HepG2 (cell line): Measurements from ENCODE around the gene LBX1.

ENCODE experiments used
- ASH2L ChIP-seq: fragments of 300-600, 200-600 bp; sonication (generic); IDR thresholded peaks from 2 replicates; pipeline ENCODE4 v1.7.0; 2017; ENCODE audit warnings: low read depth, mild to moderate bottlenecking, moderate library complexity, mixed read lengths, low read length; ENCODE audit not compliant: insufficient read length
- BHLHE40 ChIP-seq: IDR thresholded peaks from 2 replicates; pipeline ENCODE4 v1.6.1; 2011; ENCODE audit warnings: low read length, improper control_type of control experiment
- CBX5 ChIP-seq: sonication (generic); formaldehyde crosslinking; IDR thresholded peaks from 2 replicates; pipeline ENCODE4 v1.4.0; 2020; ENCODE audit warnings: missing genetic modification reagents, borderline replicate concordance
- EZH2 ChIP-seq: conservative IDR thresholded peaks from 2 replicates; pipeline ENCODE4 v1.6.1; 2012; ENCODE audit warnings: mild to moderate bottlenecking, low read depth, low read length, moderate library complexity
- FOXM1 ChIP-seq: sonication (generic); formaldehyde crosslinking; IDR thresholded peaks from 2 replicates; pipeline ENCODE4 v1.5.0; 2020; ENCODE audit warnings: missing genetic modification reagents
- HIVEP1 ChIP-seq: sonication (generic); formaldehyde crosslinking; IDR thresholded peaks from 2 replicates; pipeline ENCODE4 v1.4.0; 2020; ENCODE audit warnings: mild to moderate bottlenecking, missing genetic modification reagents
- HOXA3 ChIP-seq: sonication (generic); formaldehyde crosslinking; IDR thresholded peaks from 2 replicates; pipeline ENCODE4 v1.5.0; 2020; ENCODE audit warnings: missing genetic modification reagents
- PTBP1 ChIP-seq: fragments of 200-400 bp; formaldehyde crosslinking; IDR thresholded peaks from 2 replicates; pipeline ENCODE4 v1.6.1; 2018; ENCODE audit warnings: low read length, low read depth; ENCODE audit not compliant: poor library complexity, severe bottlenecking
- RFX5 ChIP-seq: IDR thresholded peaks from 2 replicates; pipeline ENCODE4 v1.6.1; 2011; ENCODE audit warnings: low read depth, low read length, improper control_type of control experiment
- SP2 ChIP-seq: sonication (generic); formaldehyde crosslinking; IDR thresholded peaks from 2 replicates; pipeline ENCODE4 v1.5.1; 2020; ENCODE audit warnings: mild to moderate bottlenecking, missing genetic modification reagents
- ZSCAN30 ChIP-seq: sonication (generic); formaldehyde crosslinking; IDR thresholded peaks from 2 replicates; pipeline ENCODE4 v1.5.0; 2020; ENCODE audit warnings: mild to moderate bottlenecking, missing genetic modification reagents
- TF ChIP-seq, protein P1 (sequence below): sonication (generic); formaldehyde crosslinking; IDR thresholded peaks from 2 replicates; pipeline ENCODE4 v1.5.0; 2020; ENCODE audit warnings: mild to moderate bottlenecking, missing genetic modification reagents, moderate library complexity

DNA sequence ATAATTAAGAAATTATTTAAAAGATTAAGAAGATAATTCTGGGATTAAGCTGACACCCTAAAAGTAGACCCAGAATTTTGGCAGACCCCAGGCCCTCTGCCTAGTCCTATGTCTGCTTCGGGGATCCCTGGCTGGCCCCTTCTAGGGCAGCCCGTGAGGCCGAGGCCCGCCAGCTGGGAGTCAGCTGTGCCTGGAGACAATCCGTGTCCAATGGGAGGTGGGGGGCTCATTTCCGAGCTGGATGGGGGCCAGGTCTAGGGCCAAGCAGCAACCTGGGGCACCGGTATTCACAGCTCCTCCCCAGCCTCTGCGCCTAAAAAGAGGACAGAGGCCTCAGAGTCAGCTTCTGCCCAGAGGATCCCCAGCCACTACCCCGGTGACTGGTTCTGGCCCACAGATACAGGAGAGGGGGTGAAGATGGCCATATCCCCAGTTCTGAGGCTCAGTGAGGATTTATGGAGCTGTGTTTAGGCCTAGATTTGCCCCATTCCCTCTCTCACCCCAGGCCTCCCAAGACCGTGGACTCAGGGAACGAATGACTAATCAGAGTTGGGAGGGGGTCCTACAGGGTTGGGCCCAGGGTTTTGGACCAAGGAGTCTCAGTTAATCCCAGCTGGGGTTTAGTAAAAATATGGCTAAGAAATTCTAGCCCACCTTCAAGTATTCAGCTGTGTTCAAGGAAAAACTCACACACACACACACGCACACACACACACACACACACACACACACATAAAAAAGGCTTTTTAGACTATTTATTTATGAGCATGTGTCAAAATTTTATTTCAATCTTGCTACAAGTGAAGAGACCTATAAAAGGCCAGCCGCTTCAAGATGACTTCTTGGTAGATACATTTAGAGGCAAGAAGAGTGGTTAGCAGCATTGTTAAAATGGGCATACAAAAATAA lies 37.4 kb upstream of the LBX1 start:
- TF ChIP-seq ZSCAN30 (no peak), ASH2L (no peak), FOXM1 (CRISPR knock-in tag) (no peak), RFX5 (no peak), SP2 (CRISPR knock-in tag) (no peak), EZH2 (no peak), HIVEP1 (CRISPR knock-in tag) (no peak), CBX5 (CRISPR knock-in tag) (no peak), BHLHE40 (no peak), HOXA3 (CRISPR knock-in tag) (no peak), PTBP1 (no peak)
- TF ChIP-seq, protein P1, sequence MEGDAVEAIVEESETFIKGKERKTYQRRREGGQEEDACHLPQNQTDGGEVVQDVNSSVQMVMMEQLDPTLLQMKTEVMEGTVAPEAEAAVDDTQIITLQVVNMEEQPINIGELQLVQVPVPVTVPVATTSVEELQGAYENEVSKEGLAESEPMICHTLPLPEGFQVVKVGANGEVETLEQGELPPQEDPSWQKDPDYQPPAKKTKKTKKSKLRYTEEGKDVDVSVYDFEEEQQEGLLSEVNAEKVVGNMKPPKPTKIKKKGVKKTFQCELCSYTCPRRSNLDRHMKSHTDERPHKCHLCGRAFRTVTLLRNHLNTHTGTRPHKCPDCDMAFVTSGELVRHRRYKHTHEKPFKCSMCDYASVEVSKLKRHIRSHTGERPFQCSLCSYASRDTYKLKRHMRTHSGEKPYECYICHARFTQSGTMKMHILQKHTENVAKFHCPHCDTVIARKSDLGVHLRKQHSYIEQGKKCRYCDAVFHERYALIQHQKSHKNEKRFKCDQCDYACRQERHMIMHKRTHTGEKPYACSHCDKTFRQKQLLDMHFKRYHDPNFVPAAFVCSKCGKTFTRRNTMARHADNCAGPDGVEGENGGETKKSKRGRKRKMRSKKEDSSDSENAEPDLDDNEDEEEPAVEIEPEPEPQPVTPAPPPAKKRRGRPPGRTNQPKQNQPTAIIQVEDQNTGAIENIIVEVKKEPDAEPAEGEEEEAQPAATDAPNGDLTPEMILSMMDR (CRISPR knock-in tag) = no peak
